Activated CD4-positive, alpha-beta T cell treated with anti-CD3 and anti-CD28 coated beads, Interleukin-2, amount 10 ng/mL, durations not matched to agents 24 days and 14 days (primary cell): ENCODE measurements around the gene GPC5. TPM values are rescaled to one million over a fixed set of nuclear protein-coding genes. Genes with fewer than 3 reads are reported as not detected.
"Not testable (repeated sequence)": the region's sequence is repeated elsewhere in the genome, so short reads cannot be mapped to it uniquely, and the experiment has no call there.

Experiments
- DNase-seq: peaks from one replicate; pipeline ENCODE4 v3.0.0; 2022
- H3K27ac Mint-ChIP-seq: one replicate; pipeline ENCODE4 v1.8.0; 2022; ENCODE audit warnings: mild to moderate bottlenecking, mixed read lengths
- H3K27me3 Mint-ChIP-seq: one replicate; pipeline ENCODE4 v1.8.0; 2022; ENCODE audit warnings: mixed read lengths
- H3K36me3 Mint-ChIP-seq: one replicate; pipeline ENCODE4 v1.8.0; 2022; ENCODE audit warnings: low read depth, mild to moderate bottlenecking, mixed read lengths
- H3K4me1 Mint-ChIP-seq: one replicate; pipeline ENCODE4 v1.8.0; 2021; ENCODE audit warnings: mixed read lengths
- H3K4me3 Mint-ChIP-seq: one replicate; pipeline ENCODE4 v1.8.0; 2022; ENCODE audit warnings: mild to moderate bottlenecking, moderate library complexity, mixed read lengths
- H3K9me3 Mint-ChIP-seq: one replicate; pipeline ENCODE4 v1.8.0; 2021; ENCODE audit warnings: mixed read lengths
- intact Hi-C: fragments of 100-400 bp; cut with micrococcal nuclease; formaldehyde crosslinking; loops from one replicate; pipeline ENCODE4 v1.15.1; 2023
- total RNA-seq: library from RNA; stranded (reverse); gene quantifications from 2 replicates; pipeline ENCODE4 v1.2.3, GENCODE V29; 2022

Gene GPC5
- total RNA-seq, 1 donor from 2014 or later, result not detected

- no peak for DNase-seq
- intact Hi-C loops, result no loop called here
- no peaks in the 10 kb centered on the region for H3K4me1 Mint-ChIP-seq
- no peak overlapping the region for H3K4me3 Mint-ChIP-seq
- H3K27me3 Mint-ChIP-seq, result no peaks in the 10 kb centered on the region
- H3K36me3 Mint-ChIP-seq, result no peaks in the 10 kb centered on the region
- H3K9me3 Mint-ChIP-seq, result peaks cover 3% of the 10 kb centered on the region
- no peak overlapping the region for H3K27ac Mint-ChIP-seq
These were observed 1451.0 kb downstream of the GPC5 start for GRCh38 chr13:92849381-92849780.

GRCh38 chr13:92864584-92865284 lies 1466.3 kb downstream of the GPC5 start:
- Mint-ChIP-seq H3K4me3 (no peak overlapping the region), H3K36me3 (no peaks in the 10 kb centered on the region), H3K27ac (no peak overlapping the region), H3K27me3 (no peaks in the 10 kb centered on the region), H3K4me1 (no peaks in the 10 kb centered on the region), H3K9me3 (no peaks in the 10 kb centered on the region)
- intact Hi-C loops, result no loop called here
- DNase-seq, result no peak

DNA sequence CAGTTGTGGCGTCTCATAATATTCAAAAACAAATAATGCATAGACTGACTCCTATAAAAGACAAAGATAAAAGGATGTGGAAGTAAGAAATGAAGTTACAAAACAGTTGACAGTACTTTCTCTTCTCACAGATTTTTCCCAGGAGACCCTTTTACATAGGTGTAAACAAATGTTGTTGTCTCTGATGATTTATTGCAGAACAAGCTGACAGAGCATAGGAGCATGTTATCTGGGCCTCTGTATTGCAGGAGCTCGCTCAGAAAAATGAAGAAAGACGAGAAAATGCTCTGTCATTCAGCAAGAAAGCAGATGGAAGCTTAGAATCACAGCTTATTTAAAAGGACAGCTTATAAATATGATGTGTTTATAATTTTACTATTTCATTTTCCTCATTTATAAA lies 1474.6 kb downstream of the GPC5 start:
- no peaks in the 10 kb centered on the region for H3K27me3 Mint-ChIP-seq
- intact Hi-C loops, result no loop called here
- no peaks in the 10 kb centered on the region for H3K9me3 Mint-ChIP-seq
- no peak for DNase-seq
- H3K4me3 Mint-ChIP-seq, result no peak overlapping the region
- H3K4me1 Mint-ChIP-seq, result no peaks in the 10 kb centered on the region
- no peaks in the 10 kb centered on the region for H3K36me3 Mint-ChIP-seq
- H3K27ac Mint-ChIP-seq, result no peak overlapping the region

DNA sequence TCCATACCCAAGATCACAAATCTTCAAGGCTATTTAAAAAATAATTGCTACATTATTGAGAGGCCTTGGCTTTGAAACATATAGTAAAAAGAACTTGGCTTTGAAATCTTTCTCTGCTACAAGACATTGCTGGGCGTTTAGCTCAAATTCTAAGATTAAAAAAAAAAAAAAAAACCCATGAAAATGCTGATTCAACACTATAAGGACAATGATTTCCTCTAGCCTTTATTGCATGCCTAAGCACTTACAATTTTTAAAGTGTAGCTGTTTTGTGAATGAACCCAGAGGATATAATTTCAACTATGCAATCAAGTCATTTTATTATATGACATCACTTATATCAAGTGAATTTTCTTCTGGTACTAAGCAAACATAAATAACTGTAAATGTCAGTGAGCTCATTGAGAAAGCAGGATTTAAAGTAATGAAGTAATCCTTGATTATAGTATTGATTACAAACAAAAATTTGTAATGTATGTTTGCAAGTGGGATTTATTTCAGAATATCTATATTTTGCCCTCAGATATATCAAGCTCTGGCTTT lies 1488.2 kb downstream of the GPC5 start:
- Mint-ChIP-seq H3K4me1 (no peaks in the 10 kb centered on the region), H3K27ac (no peak overlapping the region), H3K4me3 (no peak overlapping the region), H3K9me3 (no peaks in the 10 kb centered on the region), H3K27me3 (no peaks in the 10 kb centered on the region), H3K36me3 (no peaks in the 10 kb centered on the region)
- intact Hi-C loops, result no loop called here
- no peak for DNase-seq

DNA sequence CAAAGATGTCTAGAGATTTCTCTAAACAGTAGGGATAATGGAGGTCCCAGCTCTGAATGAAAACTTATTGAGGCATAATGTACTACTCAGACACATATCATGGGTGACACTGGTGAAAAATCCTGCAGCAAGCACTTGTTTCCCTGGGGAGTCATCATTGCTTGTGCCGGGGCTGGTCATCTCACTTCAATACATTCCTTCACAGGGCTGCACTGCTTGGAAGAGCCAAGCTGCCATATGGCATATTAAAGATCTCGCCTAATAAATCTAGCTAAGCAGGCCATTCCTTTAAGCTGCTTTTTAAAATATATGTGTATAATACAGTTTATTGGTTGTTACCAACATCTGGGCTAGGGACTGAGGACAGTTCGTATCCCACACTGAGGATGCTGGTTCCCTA lies 1496.0 kb downstream of the GPC5 start:
- Mint-ChIP-seq H3K27ac (no peak overlapping the region), H3K27me3 (no peaks in the 10 kb centered on the region), H3K4me1 (no peaks in the 10 kb centered on the region), H3K4me3 (no peak overlapping the region), H3K36me3 (no peaks in the 10 kb centered on the region), H3K9me3 (no peaks in the 10 kb centered on the region)
- no peak for DNase-seq
- intact Hi-C loops, result no loop called here

DNA sequence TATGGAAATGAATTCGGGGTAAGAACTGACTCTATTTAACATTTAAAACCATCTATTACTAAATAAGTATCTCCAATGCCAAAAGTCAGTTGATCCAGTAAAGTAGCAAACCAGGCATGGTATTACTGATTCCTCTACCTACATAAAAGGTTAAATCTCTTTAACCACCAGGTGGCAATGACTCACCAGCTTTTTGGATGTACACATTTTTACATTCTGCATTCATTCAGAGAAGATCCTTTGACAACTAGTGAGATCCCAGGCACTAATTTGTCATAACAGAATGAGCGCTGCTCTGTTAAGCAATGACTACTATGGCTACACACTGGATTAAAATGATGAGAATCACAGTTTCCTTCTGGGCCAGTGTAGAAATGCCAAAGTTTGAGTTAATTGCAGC lies 1498.4 kb downstream of the GPC5 start:
- Mint-ChIP-seq H3K4me3 (no peak overlapping the region), H3K4me1 (no peaks in the 10 kb centered on the region), H3K27me3 (no peaks in the 10 kb centered on the region), H3K27ac (no peak overlapping the region), H3K9me3 (no peaks in the 10 kb centered on the region), H3K36me3 (no peaks in the 10 kb centered on the region)
- intact Hi-C loops, result no loop called here
- DNase-seq, result no peak

GRCh38 chr13:92898946-92899345 lies 1500.5 kb downstream of the GPC5 start:
- H3K4me1 Mint-ChIP-seq, DNase-seq, H3K36me3 Mint-ChIP-seq, intact Hi-C loops, H3K27ac Mint-ChIP-seq, H3K9me3 Mint-ChIP-seq, H3K27me3 Mint-ChIP-seq, H3K4me3 Mint-ChIP-seq: not testable (repeated sequence)

DNA sequence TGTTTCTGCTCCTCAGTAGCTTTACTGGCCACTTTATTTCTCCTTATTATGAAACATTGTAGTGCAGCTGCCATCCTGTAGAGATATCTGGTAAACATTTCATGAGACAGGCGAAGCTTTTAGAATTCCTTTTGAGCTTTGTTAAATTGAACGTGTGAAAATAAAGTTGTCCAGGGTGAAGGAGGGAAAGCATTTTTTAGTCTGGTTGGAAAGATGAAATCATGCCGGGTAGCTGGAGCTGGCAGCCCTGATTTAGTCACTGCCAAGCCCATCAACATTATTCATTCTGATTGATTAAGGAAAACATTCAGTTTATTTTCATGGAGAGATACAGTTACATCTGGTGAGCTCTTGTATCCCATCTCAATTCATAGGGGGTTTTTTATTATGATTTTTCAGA lies 1502.0 kb downstream of the GPC5 start:
- Mint-ChIP-seq H3K27me3 (no peaks in the 10 kb centered on the region), H3K36me3 (no peaks in the 10 kb centered on the region), H3K4me1 (no peaks in the 10 kb centered on the region), H3K4me3 (no peak overlapping the region), H3K9me3 (no peaks in the 10 kb centered on the region), H3K27ac (no peak overlapping the region)
- no peak for DNase-seq
- intact Hi-C loops, result no loop called here

- no peaks in the 10 kb centered on the region for H3K9me3 Mint-ChIP-seq
- H3K4me3 Mint-ChIP-seq, result no peak overlapping the region
- H3K4me1 Mint-ChIP-seq, result no peaks in the 10 kb centered on the region
- no peak overlapping the region for H3K27ac Mint-ChIP-seq
- DNase-seq, result no peak
- no peaks in the 10 kb centered on the region for H3K36me3 Mint-ChIP-seq
- intact Hi-C loops, result no loop called here
- H3K27me3 Mint-ChIP-seq, result no peaks in the 10 kb centered on the region
These were observed 1503.3 kb downstream of the GPC5 start for GRCh38 chr13:92901739-92902138.

DNA sequence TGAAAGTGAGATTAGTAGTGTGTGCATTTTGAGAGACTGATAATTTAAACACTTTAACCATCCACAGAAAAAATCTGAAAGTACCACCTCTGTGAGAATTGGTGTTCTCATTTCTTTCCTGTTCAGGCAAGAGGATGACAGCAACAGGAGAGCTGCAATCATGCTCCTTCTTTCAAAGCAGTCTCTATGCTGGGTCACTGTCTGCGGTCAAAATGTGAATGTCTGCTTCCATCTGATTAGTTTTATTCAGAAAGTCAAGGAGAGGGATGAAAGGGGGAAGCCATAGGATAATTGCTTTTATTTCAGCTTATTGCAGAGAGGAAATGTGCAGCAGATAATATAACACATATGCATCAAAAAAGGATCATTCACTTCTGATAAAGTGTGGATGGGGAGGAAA lies 1514.2 kb downstream of the GPC5 start:
- Mint-ChIP-seq H3K27me3 (no peaks in the 10 kb centered on the region), H3K9me3 (no peaks in the 10 kb centered on the region)
- intact Hi-C loops, result no loop called here

GRCh38 chr13:92913840-92914239 lies 1515.4 kb downstream of the GPC5 start:
- no peak overlapping the region for H3K4me3 Mint-ChIP-seq
- no peak overlapping the region for H3K27ac Mint-ChIP-seq
- H3K9me3 Mint-ChIP-seq, result no peaks in the 10 kb centered on the region
- H3K27me3 Mint-ChIP-seq, result no peaks in the 10 kb centered on the region
- no peaks in the 10 kb centered on the region for H3K36me3 Mint-ChIP-seq
- no peak for DNase-seq
- intact Hi-C loops, result no loop called here
- H3K4me1 Mint-ChIP-seq, result no peaks in the 10 kb centered on the region

More for the DNA sequence above, 1514.2 kb downstream of the GPC5 start:
- DNase-seq, result no peak
- no peak overlapping the region for H3K4me3 Mint-ChIP-seq
- H3K36me3 Mint-ChIP-seq, result no peaks in the 10 kb centered on the region
- no peak overlapping the region for H3K27ac Mint-ChIP-seq
- H3K4me1 Mint-ChIP-seq, result no peaks in the 10 kb centered on the region

Other genes starting within 250 kb of the GPC5 start
- gene MIR17HG, start 50.9 kb upstream of the GPC5 start, total RNA-seq, result 52.9 and 55.3 TPM in 2 replicates